ENCODE results near the gene PRLR.
A peak's percentile ranks its signal among the peaks of the same experiment; 100 is the strongest.
"Not testable (repeated sequence)": the region's sequence is repeated elsewhere in the genome, so short reads cannot be mapped to it uniquely, and the experiment has no call there.

Gene PRLR

GRCh38 chr5:35194635-35195471 lies 35.4 kb downstream of the PRLR start:
- TF ChIP-seq MYC (IDR thresholded peaks at IDR 0.05; ENCODE audit: low read depth, low read length) (no peak), POLR2A (IDR thresholded peaks at IDR 0.05; ENCODE audit: extremely low read depth, insufficient read length) (no peak), CTCF (IDR thresholded peaks at IDR 0.05; ENCODE audit: low read depth, low read length) (no peak)
- TF ChIP-seq, protein P1, sequence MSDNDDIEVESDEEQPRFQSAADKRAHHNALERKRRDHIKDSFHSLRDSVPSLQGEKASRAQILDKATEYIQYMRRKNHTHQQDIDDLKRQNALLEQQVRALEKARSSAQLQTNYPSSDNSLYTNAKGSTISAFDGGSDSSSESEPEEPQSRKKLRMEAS (IDR thresholded peaks at IDR 0.05; ENCODE audit: low read depth, low read length), result no peak
- H3K4me3 ChIP-seq (ENCODE audit: low read depth, low read length), result no peak overlapping the region
- peak; percentile 44 for DNase-seq (ENCODE audit: low read depth)

DNA sequence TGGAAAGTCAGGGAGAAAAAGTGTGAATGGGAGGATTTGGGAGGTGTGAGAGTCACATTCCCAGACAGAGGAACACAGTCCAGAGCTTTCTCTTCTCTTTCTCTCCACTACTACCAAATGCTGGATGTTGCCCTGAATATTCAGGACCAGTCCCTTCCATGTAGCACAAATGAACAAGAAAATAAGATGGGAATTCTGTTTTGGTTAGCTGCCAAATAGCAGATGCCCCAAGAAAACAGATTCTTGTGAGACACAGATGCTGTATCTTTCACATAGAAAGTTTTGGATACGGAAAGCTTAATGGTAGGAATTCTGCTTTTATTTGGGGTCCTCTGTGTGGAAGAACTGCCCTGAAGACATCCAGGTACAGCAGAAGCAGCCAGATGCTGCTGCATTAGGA lies 37.8 kb downstream of the PRLR start:
- DNase-seq (ENCODE audit: low read depth), result no peak
- H3K4me3 ChIP-seq (ENCODE audit: low read depth, low read length), result no peak overlapping the region
- no peak for TF ChIP-seq CTCF (IDR thresholded peaks at IDR 0.05; ENCODE audit: low read depth, low read length)
- TF ChIP-seq, protein P1 (IDR thresholded peaks at IDR 0.05; ENCODE audit: low read depth, low read length), result no peak
- TF ChIP-seq POLR2A (IDR thresholded peaks at IDR 0.05; ENCODE audit: extremely low read depth, insufficient read length), result no peak
- TF ChIP-seq MYC (IDR thresholded peaks at IDR 0.05; ENCODE audit: low read depth, low read length), result no peak

- DNase-seq (ENCODE audit: low read depth); H3K4me3 ChIP-seq (ENCODE audit: low read depth, low read length): not testable (repeated sequence)
Observed at GRCh38 chr5:35189801-35190200, 40.5 kb downstream of the PRLR start.

GRCh38 chr5:35188031-35188457 lies 42.2 kb downstream of the PRLR start:
- no peak for DNase-seq (ENCODE audit: low read depth)
- no peak for TF ChIP-seq POLR2A (IDR thresholded peaks at IDR 0.05; ENCODE audit: extremely low read depth, insufficient read length)
- H3K4me3 ChIP-seq (ENCODE audit: low read depth, low read length), result no peak overlapping the region

- not testable (repeated sequence) for H3K4me3 ChIP-seq (ENCODE audit: low read depth, low read length); DNase-seq (ENCODE audit: low read depth)
Observed at GRCh38 chr5:35187621-35188020, 42.7 kb downstream of the PRLR start.

GRCh38 chr5:35186749-35187148 lies 43.5 kb downstream of the PRLR start:
- no peak for DNase-seq (ENCODE audit: low read depth)
- TF ChIP-seq CTCF (IDR thresholded peaks at IDR 0.05; ENCODE audit: low read depth, low read length), result no peak
- TF ChIP-seq POLR2A (IDR thresholded peaks at IDR 0.05; ENCODE audit: extremely low read depth, insufficient read length), result no peak
- no peak for TF ChIP-seq MYC (IDR thresholded peaks at IDR 0.05; ENCODE audit: low read depth, low read length)
- TF ChIP-seq, protein P1 (IDR thresholded peaks at IDR 0.05; ENCODE audit: low read depth, low read length), result no peak
- H3K4me3 ChIP-seq (ENCODE audit: low read depth, low read length), result no peak overlapping the region

DNA sequence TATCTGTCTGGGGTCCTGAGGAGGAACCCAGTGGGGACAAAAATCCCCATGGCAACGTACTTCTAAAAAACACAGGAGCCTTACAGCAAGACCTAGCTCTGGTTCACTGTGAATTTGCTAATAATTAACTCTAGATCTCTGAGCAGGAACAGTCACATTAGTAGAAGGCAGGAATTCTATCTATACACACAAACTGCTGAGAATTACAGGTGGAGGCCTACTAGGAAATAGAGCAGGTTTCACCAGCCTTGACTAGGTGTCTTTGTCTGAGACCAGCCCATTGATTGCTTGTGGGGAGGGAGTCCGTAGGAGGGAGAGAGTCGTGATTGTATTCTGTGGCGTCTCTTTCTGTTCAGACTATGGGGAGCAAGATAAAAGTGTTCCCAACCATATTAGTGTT lies 44.8 kb downstream of the PRLR start:
- H3K4me3 ChIP-seq (ENCODE audit: low read depth, low read length), result no peak overlapping the region
- no peak for TF ChIP-seq MYC (IDR thresholded peaks at IDR 0.05; ENCODE audit: low read depth, low read length)
- TF ChIP-seq, protein P1 (IDR thresholded peaks at IDR 0.05; ENCODE audit: low read depth, low read length), result no peak
- TF ChIP-seq CTCF (IDR thresholded peaks at IDR 0.05; ENCODE audit: low read depth, low read length), result no peak
- TF ChIP-seq POLR2A (IDR thresholded peaks at IDR 0.05; ENCODE audit: extremely low read depth, insufficient read length), result no peak
- DNase-seq (ENCODE audit: low read depth), result no peak

All from NB4 (cell line).